A673 (cell line): ENCODE measurements around the gene MYLK4.

Experiments used
- CTCF ChIP-seq: fragments of 300-800, 200-600 bp; sonication (generic); conservative IDR thresholded peaks from 2 replicates; pipeline ENCODE4 v1.5.1; 2017; ENCODE audit warnings: low read depth, mild to moderate bottlenecking, antibody characterized with exemption, low read length, moderate library complexity, mixed read lengths
- EZH2 ChIP-seq: fragments of 200-600 bp; sonication (generic); IDR thresholded peaks from 2 replicates; pipeline ENCODE4 v1.6.1; 2017; ENCODE audit warnings: borderline replicate concordance, low read depth, mild to moderate bottlenecking, mixed read lengths, antibody characterized with exemption, low read length; ENCODE audit not compliant: poor library complexity, severe bottlenecking

GRCh38 chr6:2680264-2680922 lies 70.3 kb downstream of the MYLK4 start:
- TF ChIP-seq CTCF = no peak
- TF ChIP-seq EZH2 = no peak
